ENCODE data around the gene ZNF513. TPM values are rescaled to one million over a fixed set of nuclear protein-coding genes. Genes with fewer than 3 reads are reported as not detected.
"Not testable (repeated sequence)": the region's sequence is repeated elsewhere in the genome, so short reads cannot be mapped to it uniquely, and the experiment has no call there.

Gene ZNF513
- total and polyA plus RNA-seq, 5 donors, result 8.1 to 13.1 (median 8.9) TPM

DNA sequence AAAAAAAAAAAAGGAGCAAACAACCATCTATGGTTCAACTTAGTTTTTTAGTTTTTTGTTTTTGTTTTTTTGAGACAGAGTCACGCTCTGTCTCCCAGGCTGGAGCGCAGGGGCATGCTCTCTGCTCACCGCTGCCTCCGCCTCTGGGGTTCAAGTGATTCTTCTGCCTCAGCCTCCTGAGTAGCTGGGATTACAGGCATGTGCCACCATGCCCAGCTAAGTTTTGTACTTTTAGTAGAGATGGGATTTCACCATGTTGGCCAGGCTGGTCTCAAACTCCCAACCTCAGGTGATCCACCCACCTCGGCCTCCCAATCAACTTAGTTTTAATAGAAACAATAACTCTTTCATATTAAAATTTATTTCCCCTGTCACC, 27.2 kb downstream of the ZNF513 start:
- ATAC-seq; H3K4me1 ChIP-seq (ENCODE audit: control insufficient read depth, insufficient read depth, low read length); H3K27me3 ChIP-seq (ENCODE audit: control insufficient read depth, insufficient read depth); H3K9me3 ChIP-seq (ENCODE audit: control insufficient read depth, low read length); intact Hi-C loops (cut with DNase I); H3K27ac ChIP-seq (ENCODE audit: low read length); H3K4me3 ChIP-seq (ENCODE audit: low read length); DNase-seq: not testable (repeated sequence)
- 96% methylated on average over 5 of the region's 5 CpGs for WGBS

DNA sequence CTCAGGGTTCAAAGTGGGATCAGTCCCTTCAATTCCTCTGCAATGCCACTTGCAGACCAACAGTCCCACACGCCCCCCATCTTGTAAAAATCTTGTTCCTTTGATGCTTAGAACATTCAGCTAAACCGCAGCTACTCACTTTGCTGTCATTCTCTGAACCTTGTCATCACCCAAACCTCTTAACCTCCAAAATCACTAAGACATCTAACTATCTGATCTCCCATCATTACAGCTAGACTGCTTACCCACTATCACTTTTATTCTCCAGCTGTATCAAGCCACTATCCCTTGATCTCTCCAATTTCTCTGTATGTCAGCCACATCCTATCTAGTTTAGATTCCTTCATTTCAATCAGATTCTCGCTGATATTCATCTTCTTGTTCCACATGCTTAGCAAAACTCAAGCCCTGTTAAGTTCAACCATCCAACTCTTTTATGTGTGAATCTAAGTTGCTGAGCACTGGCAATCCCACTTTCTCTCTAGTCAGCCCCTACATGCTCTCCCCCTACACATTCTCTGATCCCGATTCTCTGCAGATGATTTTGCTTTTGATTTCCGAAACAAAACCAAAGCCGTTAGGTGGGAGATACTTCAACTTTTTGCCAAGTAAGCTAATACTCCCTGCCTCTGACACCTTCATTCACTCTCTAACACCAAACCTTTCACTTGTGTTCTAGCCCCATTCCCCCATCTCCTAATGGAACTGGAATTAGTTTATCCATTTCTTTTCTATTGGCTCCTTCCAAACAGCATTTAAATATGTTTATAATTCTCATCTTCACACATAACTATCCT, 28.5 kb downstream of the ZNF513 start:
- Histone ChIP-seq H3K27me3 (ENCODE audit: control insufficient read depth, insufficient read depth) (no peaks in the 10 kb centered on the region), H3K4me3 (ENCODE audit: low read length) (no peak overlapping the region), H3K27ac (ENCODE audit: low read length) (no peak overlapping the region), H3K4me1 (ENCODE audit: control insufficient read depth, insufficient read depth, low read length) (peaks cover 2% of the 10 kb centered on the region), H3K9me3 (ENCODE audit: control insufficient read depth, low read length) (no peaks in the 10 kb centered on the region)
- WGBS, result 81% methylated on average over 6 of the region's 6 CpGs
- no peak for ATAC-seq
- intact Hi-C loops (cut with DNase I), result no loop called here
- DNase-seq, result no peak

DNA sequence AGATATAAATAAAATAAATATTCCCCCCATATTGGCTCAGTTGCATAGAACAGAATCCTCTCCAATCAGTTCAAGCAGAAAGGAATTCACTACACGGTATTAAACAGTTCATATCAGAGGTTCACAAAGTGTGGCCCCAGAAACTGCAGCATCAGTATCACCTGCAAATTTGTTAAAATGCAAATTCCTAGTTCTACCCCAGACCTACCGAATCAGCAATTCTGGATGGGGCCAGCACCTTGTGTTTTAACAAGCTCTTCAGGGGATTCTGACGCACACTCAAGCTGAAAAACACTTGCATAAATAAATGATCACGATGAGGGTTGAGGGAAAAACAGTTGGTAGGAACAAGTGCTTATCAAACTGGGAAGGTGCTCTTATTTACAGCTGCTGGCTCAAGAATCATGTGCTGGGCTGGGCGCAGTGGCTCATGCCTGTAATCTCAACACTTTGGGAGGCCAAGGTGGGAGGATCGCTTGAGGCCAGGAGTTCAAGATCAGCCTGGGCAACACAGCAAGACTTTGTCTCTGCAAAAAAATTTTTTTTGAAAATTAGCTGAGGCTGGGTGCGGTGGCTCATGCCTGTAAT, 30.3 kb downstream of the ZNF513 start:
- Histone ChIP-seq H3K27me3 (ENCODE audit: control insufficient read depth, insufficient read depth) (no peaks in the 10 kb centered on the region), H3K4me1 (ENCODE audit: control insufficient read depth, insufficient read depth, low read length) (no peaks in the 10 kb centered on the region), H3K27ac (ENCODE audit: low read length) (no peak overlapping the region), H3K4me3 (ENCODE audit: low read length) (no peak overlapping the region), H3K9me3 (ENCODE audit: control insufficient read depth, low read length) (no peaks in the 10 kb centered on the region)
- no peak for DNase-seq
- intact Hi-C loops (cut with DNase I), result no loop called here
- 84% methylated on average over 7 of the region's 7 CpGs for WGBS
- no peak for ATAC-seq

DNA sequence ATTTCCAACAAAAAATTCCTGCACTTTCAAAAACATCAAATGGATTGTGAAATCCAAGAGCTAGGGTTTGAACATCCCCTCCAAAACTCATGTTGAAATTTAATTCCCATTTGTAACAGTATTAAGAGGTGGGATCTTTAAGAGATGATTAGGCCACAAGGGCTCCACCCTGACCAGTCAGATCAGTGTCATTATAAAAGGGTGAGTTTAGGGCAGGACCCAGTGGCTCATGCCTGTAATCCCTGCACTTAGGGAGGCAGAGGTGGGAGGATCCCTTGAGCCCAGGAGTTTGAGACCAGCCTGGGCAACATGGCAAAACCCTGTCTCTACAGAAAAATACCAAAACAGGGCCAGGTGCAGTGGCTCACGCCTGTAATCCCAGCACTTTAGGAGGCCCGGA, 32.9 kb downstream of the ZNF513 start:
- no peak overlapping the region for H3K4me3 ChIP-seq (ENCODE audit: low read length)
- no peaks in the 10 kb centered on the region for H3K4me1 ChIP-seq (ENCODE audit: control insufficient read depth, insufficient read depth, low read length)
- ATAC-seq, result no peak
- H3K27me3 ChIP-seq (ENCODE audit: control insufficient read depth, insufficient read depth), result no peaks in the 10 kb centered on the region
- H3K9me3 ChIP-seq (ENCODE audit: control insufficient read depth, low read length), result no peaks in the 10 kb centered on the region
- WGBS, result 95% methylated on average over 2 of the region's 2 CpGs
- intact Hi-C loops (cut with DNase I), result no loop called here
- no peak for DNase-seq
- H3K27ac ChIP-seq (ENCODE audit: low read length), result no peak overlapping the region

DNA sequence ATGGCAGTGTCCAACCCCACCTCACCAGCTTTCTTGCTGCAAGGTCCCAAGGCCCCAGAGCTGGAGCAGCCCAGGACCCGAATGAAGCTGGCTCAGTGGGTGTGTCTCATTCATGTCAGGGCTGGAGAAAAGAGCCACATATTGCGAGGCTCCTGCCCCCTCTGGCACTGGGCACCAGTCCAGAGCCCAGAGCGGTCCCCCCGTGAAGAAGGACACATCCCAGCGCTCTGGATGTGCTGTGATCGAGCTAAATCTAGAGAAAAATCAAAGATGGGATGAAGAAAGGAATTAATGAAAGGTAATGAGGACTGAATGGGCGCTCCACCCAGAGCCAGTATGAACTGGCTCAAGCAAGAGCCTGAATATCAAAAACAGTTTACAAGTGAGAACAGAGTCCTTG, 44.4 kb downstream of the ZNF513 start:
- intact Hi-C loops (cut with DNase I), result no loop called here
- ATAC-seq (no peak), DNase-seq (no peak)
- H3K27me3 ChIP-seq (ENCODE audit: control insufficient read depth, insufficient read depth), result no peaks in the 10 kb centered on the region
- WGBS, result 95% methylated on average over 7 of the region's 7 CpGs
- H3K4me3 ChIP-seq (ENCODE audit: low read length), result no peak overlapping the region
- H3K9me3 ChIP-seq (ENCODE audit: control insufficient read depth, low read length), result no peaks in the 10 kb centered on the region
- no peaks in the 10 kb centered on the region for H3K4me1 ChIP-seq (ENCODE audit: control insufficient read depth, insufficient read depth, low read length)
- no peak overlapping the region for H3K27ac ChIP-seq (ENCODE audit: low read length)

DNA sequence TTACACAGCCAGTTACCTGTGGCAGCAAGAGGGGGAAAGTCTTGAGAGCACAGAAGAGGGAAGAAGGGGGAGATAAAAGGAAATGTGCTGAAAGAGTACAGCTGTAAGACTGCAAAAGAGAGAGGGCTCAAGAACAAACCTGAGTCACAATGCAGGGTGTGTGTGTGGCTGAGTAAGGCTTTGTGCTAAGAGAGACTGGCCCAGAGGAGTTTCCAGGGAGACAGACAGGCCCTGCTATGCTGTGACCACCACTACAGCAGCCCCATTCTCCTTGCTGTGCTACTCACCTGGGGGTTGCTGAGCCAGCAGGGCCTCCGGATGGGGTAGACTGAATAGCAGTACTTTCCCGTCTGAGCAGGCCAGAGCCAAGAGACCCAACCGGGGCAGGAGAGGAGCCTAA, 45.2 kb downstream of the ZNF513 start:
- Histone ChIP-seq H3K4me3 (ENCODE audit: low read length) (no peak overlapping the region), H3K27me3 (ENCODE audit: control insufficient read depth, insufficient read depth) (no peaks in the 10 kb centered on the region), H3K9me3 (ENCODE audit: control insufficient read depth, low read length) (no peaks in the 10 kb centered on the region), H3K4me1 (ENCODE audit: control insufficient read depth, insufficient read depth, low read length) (no peaks in the 10 kb centered on the region), H3K27ac (ENCODE audit: low read length) (no peak overlapping the region)
- intact Hi-C loops (cut with DNase I), result no loop called here
- DNase-seq (no peak), ATAC-seq (no peak)
- WGBS, result 89% methylated on average over 3 of the region's 3 CpGs

Other genes starting within 250 kb of the ZNF513 start
- 10 to 100 TPM; 46.3 to 52.7 (median 47.9) TPM for gene PREB, start 246.1 kb downstream of the ZNF513 start, total RNA-seq
- gene PREB, start 246.1 kb downstream of the ZNF513 start, polyA plus RNA-seq, result 48.5 TPM
- not detected for gene PRR30, start 241.3 kb downstream of the ZNF513 start, total RNA-seq
- not detected for gene PRR30, start 241.3 kb downstream of the ZNF513 start, polyA plus RNA-seq
- under 1 TPM; 0.06 to 0.15 (median 0.11) TPM for gene TCF23, start 231.7 kb downstream of the ZNF513 start, total RNA-seq
- 0.05 TPM for gene TCF23, start 231.7 kb downstream of the ZNF513 start, polyA plus RNA-seq
- gene ATRAID, start 168.7 kb downstream of the ZNF513 start, total RNA-seq, result 100 to 1,000 TPM; 124 to 177 (median 144) TPM
- 256 TPM for gene ATRAID, start 168.7 kb downstream of the ZNF513 start, polyA plus RNA-seq
- 10 to 100 TPM in 3 of 4 donors, 1 to 10 TPM in 1; 8.1 to 14.1 (median 12.8) TPM for gene SLC5A6, start 168.5 kb downstream of the ZNF513 start, total RNA-seq
- gene SLC5A6, start 168.5 kb downstream of the ZNF513 start, polyA plus RNA-seq, result 7.8 TPM
- gene CAD, start 163.4 kb downstream of the ZNF513 start, total RNA-seq, result 10 to 100 TPM in 2 of 4 donors, 1 to 10 TPM in 2; 9.0 to 12.0 (median 10.0) TPM
- 6.0 TPM for gene CAD, start 163.4 kb downstream of the ZNF513 start, polyA plus RNA-seq
- gene SLC30A3, start 117.7 kb downstream of the ZNF513 start, total RNA-seq, result 10 to 100 TPM in 1 of 4 donors, 1 to 10 TPM in 3; 9.4 to 17.3 (median 9.6) TPM
- gene SLC30A3, start 117.7 kb downstream of the ZNF513 start, polyA plus RNA-seq, result 7.3 TPM
- gene DNAJC5G, start 105.3 kb downstream of the ZNF513 start, total RNA-seq, result 1 to 10 TPM; 1.3 to 3.0 (median 1.8) TPM
- gene DNAJC5G, start 105.3 kb downstream of the ZNF513 start, polyA plus RNA-seq, result 2.2 TPM
- 100 to 1,000 TPM; 101 to 188 (median 149) TPM for gene TRIM54, start 98.3 kb downstream of the ZNF513 start, total RNA-seq
- 144 TPM for gene TRIM54, start 98.3 kb downstream of the ZNF513 start, polyA plus RNA-seq
- 1 to 10 TPM in 3 of 4 donors, under 1 TPM in 1; 0.96 to 3.3 (median 1.5) TPM for gene UCN, start 72.3 kb downstream of the ZNF513 start, total RNA-seq
- gene UCN, start 72.3 kb downstream of the ZNF513 start, polyA plus RNA-seq, result 0.72 TPM
- 10 to 100 TPM; 40.3 to 77.1 (median 56.4) TPM for gene MPV17, start 57.6 kb downstream of the ZNF513 start, total RNA-seq
- gene MPV17, start 57.6 kb downstream of the ZNF513 start, polyA plus RNA-seq, result 98.2 TPM
- 10 to 100 TPM; 24.8 to 32.1 (median 26.6) TPM for gene GTF3C2, start 24.0 kb downstream of the ZNF513 start, total RNA-seq
- gene GTF3C2, start 24.0 kb downstream of the ZNF513 start, polyA plus RNA-seq, result 16.9 TPM
- 10 to 100 TPM; 31.8 to 36.0 (median 33.9) TPM for gene EIF2B4, start 10.4 kb downstream of the ZNF513 start, total RNA-seq
- 31.2 TPM for gene EIF2B4, start 10.4 kb downstream of the ZNF513 start, polyA plus RNA-seq
- 10 to 100 TPM; 61.7 to 74.8 (median 68.2) TPM for gene SNX17, start 10.1 kb downstream of the ZNF513 start, total RNA-seq
- gene SNX17, start 10.1 kb downstream of the ZNF513 start, polyA plus RNA-seq, result 54.8 TPM
- gene PPM1G, start 28.9 kb upstream of the ZNF513 start, total RNA-seq, result 10 to 100 TPM; 31.5 to 40.4 (median 37.3) TPM
- gene PPM1G, start 28.9 kb upstream of the ZNF513 start, polyA plus RNA-seq, result 35.0 TPM
- 10 to 100 TPM; 46.6 to 61.3 (median 51.8) TPM for gene NRBP1, start 47.9 kb upstream of the ZNF513 start, total RNA-seq
- 37.7 TPM for gene NRBP1, start 47.9 kb upstream of the ZNF513 start, polyA plus RNA-seq
- gene KRTCAP3, start 61.6 kb upstream of the ZNF513 start, total RNA-seq, result 1 to 10 TPM in 1 of 4 donors, under 1 TPM in 2, not detected in 1; 0.59 to 1.3 (median 0.82) TPM
- gene KRTCAP3, start 61.6 kb upstream of the ZNF513 start, polyA plus RNA-seq, result 0.38 TPM
- gene IFT172, start 109.0 kb upstream of the ZNF513 start, total RNA-seq, result 10 to 100 TPM; 17.0 to 29.5 (median 26.7) TPM
- gene IFT172, start 109.0 kb upstream of the ZNF513 start, polyA plus RNA-seq, result 25.4 TPM
- gene FNDC4, start 114.5 kb upstream of the ZNF513 start, total RNA-seq, result 10 to 100 TPM in 2 of 4 donors, 1 to 10 TPM in 2; 5.4 to 22.5 (median 8.5) TPM
- 10.7 TPM for gene FNDC4, start 114.5 kb upstream of the ZNF513 start, polyA plus RNA-seq
- 1 to 10 TPM in 1 of 4 donors, under 1 TPM in 3; 0.44 to 1.0 (median 0.57) TPM for gene GCKR, start 116.1 kb upstream of the ZNF513 start, total RNA-seq
- gene GCKR, start 116.1 kb upstream of the ZNF513 start, polyA plus RNA-seq, result 0.50 TPM
- 10 to 100 TPM; 24.0 to 26.5 (median 24.8) TPM for gene ZNF512, start 202.3 kb upstream of the ZNF513 start, total RNA-seq
- 11.9 TPM for gene ZNF512, start 202.3 kb upstream of the ZNF513 start, polyA plus RNA-seq
- 1 to 10 TPM; 3.1 to 8.1 (median 6.4) TPM for gene CCDC121, start 248.3 kb upstream of the ZNF513 start, total RNA-seq
- gene CCDC121, start 248.3 kb upstream of the ZNF513 start, polyA plus RNA-seq, result 4.1 TPM
- gene GPN1, start 248.3 kb upstream of the ZNF513 start, total RNA-seq, result 10 to 100 TPM; 15.9 to 21.8 (median 17.8) TPM
- gene GPN1, start 248.3 kb upstream of the ZNF513 start, polyA plus RNA-seq, result 15.5 TPM